ENCODE measurements around the gene IL4R.

The IL4R gene

GRCh38 chr16:27381236-27381635 lies 67.5 kb downstream of the IL4R start:
- no peak overlapping the region for H3K27ac Mint-ChIP-seq
- no peaks in the 10 kb centered on the region for H3K36me3 Mint-ChIP-seq (ENCODE audit: low read depth)
- H3K4me3 Mint-ChIP-seq = no peak overlapping the region
- TF ChIP-seq CTCF (IDR thresholded peaks at IDR 0.05; ENCODE audit: unreplicated experiment in 3 of 3) = no peak
- no peaks in the 10 kb centered on the region for H3K4me1 Mint-ChIP-seq
- no peaks in the 10 kb centered on the region for H3K27me3 Mint-ChIP-seq (ENCODE audit: low read depth)
- H3K9me3 Mint-ChIP-seq = peaks cover 10% of the 10 kb centered on the region

- Mint-ChIP-seq H3K4me3 (no peak overlapping the region), H3K36me3 (ENCODE audit: low read depth) (no peaks in the 10 kb centered on the region), H3K27ac (no peak overlapping the region), H3K27me3 (ENCODE audit: low read depth) (peaks cover 3% of the 10 kb centered on the region), H3K4me1 (no peaks in the 10 kb centered on the region), H3K9me3 (peaks cover 15% of the 10 kb centered on the region)
- no peak for TF ChIP-seq CTCF (IDR thresholded peaks at IDR 0.05; ENCODE audit: unreplicated experiment in 3 of 3)
These were observed 68.4 kb downstream of the IL4R start for GRCh38 chr16:27381974-27382855.

GRCh38 chr16:27383556-27384243 lies 69.9 kb downstream of the IL4R start:
- Mint-ChIP-seq H3K27ac (no peak overlapping the region), H3K9me3 (peaks cover 18% of the 10 kb centered on the region), H3K4me1 (no peaks in the 10 kb centered on the region), H3K36me3 (ENCODE audit: low read depth) (no peaks in the 10 kb centered on the region), H3K4me3 (no peak overlapping the region), H3K27me3 (ENCODE audit: low read depth) (peaks cover 3% of the 10 kb centered on the region)
- TF ChIP-seq CTCF (IDR thresholded peaks at IDR 0.05; ENCODE audit: unreplicated experiment in 3 of 3) = no peak

GRCh38 chr16:27384425-27384824 lies 70.7 kb downstream of the IL4R start:
- Mint-ChIP-seq H3K27me3 (ENCODE audit: low read depth) (peaks cover 3% of the 10 kb centered on the region), H3K4me3 (no peak overlapping the region), H3K4me1 (no peaks in the 10 kb centered on the region), H3K27ac (no peak overlapping the region), H3K9me3 (peaks cover 18% of the 10 kb centered on the region), H3K36me3 (ENCODE audit: low read depth) (no peaks in the 10 kb centered on the region)
- TF ChIP-seq CTCF (IDR thresholded peaks at IDR 0.05; ENCODE audit: unreplicated experiment in 3 of 3) = no peak

GRCh38 chr16:27385398-27385797 lies 71.6 kb downstream of the IL4R start:
- Mint-ChIP-seq H3K9me3 (peaks cover 18% of the 10 kb centered on the region), H3K36me3 (ENCODE audit: low read depth) (no peaks in the 10 kb centered on the region), H3K27ac (no peak overlapping the region), H3K4me3 (no peak overlapping the region), H3K4me1 (no peaks in the 10 kb centered on the region), H3K27me3 (ENCODE audit: low read depth) (peaks cover 3% of the 10 kb centered on the region)
- TF ChIP-seq CTCF (IDR thresholded peaks at IDR 0.05; ENCODE audit: unreplicated experiment in 3 of 3) = no peak

Data from nephron (organoid).